ENCODE data around the gene CDX1.

GRCh38 chr5:150221471-150221870 lies 54.9 kb downstream of the CDX1 start:
- TF ChIP-seq POLR2A (IDR thresholded peaks at IDR 0.05) (no peak), CTCF (IDR thresholded peaks at IDR 0.05) (no peak)
